Measurements from ENCODE around the gene RFC3.

The RFC3 gene

GRCh38 chr13:33859691-33860303 is 41.8 kb downstream of the RFC3 start:
- no peak for TF ChIP-seq FOXP2 (optimal IDR thresholded peaks at IDR 0.05; ENCODE audit: borderline replicate concordance, extremely low read depth, extremely low read length, insufficient read depth)
- no peak for TF ChIP-seq POLR2AphosphoS5 (IDR thresholded peaks at IDR 0.05; ENCODE audit: low read depth, low read length)
- no peak for TF ChIP-seq SIN3A (IDR thresholded peaks at IDR 0.05; ENCODE audit: borderline replicate concordance, insufficient read depth, low read length)
- no peak for TF ChIP-seq REST (IDR thresholded peaks at IDR 0.05; ENCODE audit: insufficient read depth in 1 of 2, low read depth in 2 of 2, low read length in 2 of 2)
- TF ChIP-seq TAF1 (IDR thresholded peaks at IDR 0.05; ENCODE audit: borderline replicate concordance, insufficient read depth, low read length) = no peak

GRCh38 chr13:33860526-33860925 is 42.6 kb downstream of the RFC3 start:
- TF ChIP-seq FOXP2 (optimal IDR thresholded peaks at IDR 0.05; ENCODE audit: borderline replicate concordance, extremely low read depth, extremely low read length, insufficient read depth) (no peak), REST (IDR thresholded peaks at IDR 0.05; ENCODE audit: insufficient read depth in 1 of 2, low read depth in 2 of 2, low read length in 2 of 2) (no peak), POLR2AphosphoS5 (IDR thresholded peaks at IDR 0.05; ENCODE audit: low read depth, low read length) (no peak), TAF1 (IDR thresholded peaks at IDR 0.05; ENCODE audit: borderline replicate concordance, insufficient read depth, low read length) (no peak)

DNA sequence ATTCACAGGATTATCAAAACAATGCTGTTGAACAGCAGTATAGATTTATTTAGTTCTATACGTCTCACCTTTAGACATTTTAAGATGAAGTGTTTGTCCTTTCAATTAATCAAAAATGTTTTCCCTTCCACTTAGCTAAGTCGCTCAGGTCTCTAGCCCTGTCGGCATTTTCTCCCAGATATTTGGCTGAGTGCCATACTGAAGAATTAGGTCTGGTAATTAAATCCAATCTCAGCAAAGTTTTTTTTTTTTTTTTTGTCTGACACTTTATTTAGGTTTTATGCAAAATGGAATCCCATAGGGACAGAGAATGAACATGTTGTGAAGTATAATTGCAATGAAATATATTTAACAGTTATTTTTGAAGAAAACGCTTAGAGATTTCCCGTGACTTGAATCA is 44.1 kb downstream of the RFC3 start:
- TF ChIP-seq REST (IDR thresholded peaks at IDR 0.05; ENCODE audit: insufficient read depth in 1 of 2, low read depth in 2 of 2, low read length in 2 of 2) (no peak), TAF1 (IDR thresholded peaks at IDR 0.05; ENCODE audit: borderline replicate concordance, insufficient read depth, low read length) (no peak), POLR2AphosphoS5 (IDR thresholded peaks at IDR 0.05; ENCODE audit: low read depth, low read length) (no peak), FOXP2 (optimal IDR thresholded peaks at IDR 0.05; ENCODE audit: borderline replicate concordance, extremely low read depth, extremely low read length, insufficient read depth) (no peak), SIN3A (IDR thresholded peaks at IDR 0.05; ENCODE audit: borderline replicate concordance, insufficient read depth, low read length) (no peak)

DNA sequence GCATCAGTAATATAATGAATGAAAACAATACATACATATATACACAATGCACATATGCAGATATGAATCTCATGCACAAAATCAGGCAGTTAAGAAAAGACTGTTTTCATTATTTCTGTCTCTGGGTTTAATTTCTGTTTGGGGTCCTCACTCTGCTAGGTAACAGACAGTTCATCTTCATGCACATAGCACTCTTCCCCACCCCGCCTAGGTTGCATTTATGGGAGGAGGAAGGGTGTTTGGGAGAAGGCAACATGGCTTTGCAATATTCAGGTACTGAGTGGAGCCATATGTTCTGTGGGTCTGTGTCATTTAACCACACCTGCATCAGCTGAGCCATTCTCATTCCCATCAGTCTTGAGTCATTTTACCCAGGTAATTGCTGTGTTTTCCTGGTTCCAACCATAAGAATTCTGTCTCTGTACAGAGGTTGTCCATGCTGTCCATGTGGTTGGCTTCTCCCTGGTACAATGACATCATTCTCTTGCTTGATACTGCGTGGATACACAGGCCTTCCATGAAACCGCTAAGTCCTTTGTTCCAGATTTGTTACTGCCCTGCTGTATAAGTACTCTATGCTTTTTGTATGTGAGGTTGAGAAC is 45.3 kb downstream of the RFC3 start:
- TF ChIP-seq POLR2AphosphoS5 (IDR thresholded peaks at IDR 0.05; ENCODE audit: low read depth, low read length) (no peak), TAF1 (IDR thresholded peaks at IDR 0.05; ENCODE audit: borderline replicate concordance, insufficient read depth, low read length) (no peak), FOXP2 (optimal IDR thresholded peaks at IDR 0.05; ENCODE audit: borderline replicate concordance, extremely low read depth, extremely low read length, insufficient read depth) (no peak), REST (IDR thresholded peaks at IDR 0.05; ENCODE audit: insufficient read depth in 1 of 2, low read depth in 2 of 2, low read length in 2 of 2) (no peak), SIN3A (IDR thresholded peaks at IDR 0.05; ENCODE audit: borderline replicate concordance, insufficient read depth, low read length) (no peak)
